NB4 (cell line): ENCODE measurements around the gene RRP1.

ENCODE experiments used
- DNase-seq: peaks from one replicate; pipeline ENCODE4 v3.0.0; 2010; ENCODE audit warnings: low read depth
- H3K4me3 ChIP-seq: one replicate; pipeline ENCODE4 v1.5.1; 2011; ENCODE audit warnings: mild to moderate bottlenecking, low read depth, low read length, moderate library complexity
- CTCF ChIP-seq: IDR thresholded peaks from one replicate; pipeline ENCODE4 v1.5.1; 2012; ENCODE audit warnings: low read depth, low read length
- MAX ChIP-seq: IDR thresholded peaks from 2 replicates; pipeline ENCODE4 v1.6.1; 2011; ENCODE audit warnings: low read depth, low read length
- MYC ChIP-seq: IDR thresholded peaks from 2 replicates; pipeline ENCODE4 v1.6.1; 2011; ENCODE audit warnings: low read depth, low read length
- POLR2A ChIP-seq: IDR thresholded peaks from 2 replicates; pipeline ENCODE4 v1.6.1; 2011; ENCODE audit warnings: mild to moderate bottlenecking; ENCODE audit not compliant: insufficient read length; ENCODE audit errors: extremely low read depth

Gene RRP1

GRCh38 chr21:43800124-43800523 lies 10.7 kb downstream of the RRP1 start:
- H3K4me3 ChIP-seq = no peak overlapping the region
- TF ChIP-seq MYC (no peak), POLR2A (no peak)

GRCh38 chr21:43800566-43800965 lies 11.2 kb downstream of the RRP1 start:
- TF ChIP-seq MYC (no peak), CTCF (no peak), MAX (no peak), POLR2A (no peak)
- DNase-seq = no peak
- no peak overlapping the region for H3K4me3 ChIP-seq

More at GRCh38 chr21:43800124-43800523, 10.7 kb downstream of the RRP1 start:
- no peak for DNase-seq

- DNase-seq = no peak
- TF ChIP-seq POLR2A (no peak), MYC (no peak), CTCF (no peak), MAX (no peak)
- H3K4me3 ChIP-seq = no peak overlapping the region
These were observed 11.8 kb downstream of the RRP1 start for GRCh38 chr21:43801006-43801783.

- TF ChIP-seq CTCF (no peak), POLR2A (no peak), MYC (no peak), MAX (no peak)
- no peak overlapping the region for H3K4me3 ChIP-seq
- DNase-seq = no peak
These were observed 13.4 kb downstream of the RRP1 start for GRCh38 chr21:43802713-43803313.

GRCh38 chr21:43803558-43804300 lies 14.4 kb downstream of the RRP1 start:
- no peak for TF ChIP-seq MAX
- no peak for TF ChIP-seq POLR2A
- no peak for TF ChIP-seq CTCF
- TF ChIP-seq MYC = no peak
- DNase-seq = no peak
- H3K4me3 ChIP-seq = no peak overlapping the region
